Trophoblast cell (in vitro differentiated cells and primary cell): ENCODE data around the gene CDKN2C.

ENCODE experiments used
- DNase-seq, 2 donors: peaks; one replicate each; pipeline ENCODE4 v3.0.0-alpha.2; 2016
- H2AFZ ChIP-seq: 2 replicates; pipeline ENCODE4 v1.6.1; 2013; ENCODE audit warnings: low read length, moderate library complexity, mild to moderate bottlenecking; ENCODE audit not compliant: insufficient read depth, poor library complexity
- H2AK5ac ChIP-seq: 2 replicates; pipeline ENCODE4 v1.6.1; 2013; ENCODE audit warnings: mild to moderate bottlenecking, low read length
- H2BK120ac ChIP-seq: 2 replicates; pipeline ENCODE4 v1.6.1; 2013; ENCODE audit warnings: low read length, mild to moderate bottlenecking, moderate library complexity; ENCODE audit not compliant: insufficient read depth, poor library complexity
- H2BK12ac ChIP-seq: 2 replicates; pipeline ENCODE4 v1.6.1; 2013; ENCODE audit warnings: mild to moderate bottlenecking, low read length, moderate library complexity
- H2BK5ac ChIP-seq: 2 replicates; pipeline ENCODE4 v1.6.1; 2013; ENCODE audit warnings: low read length, low read depth, moderate library complexity, mild to moderate bottlenecking; ENCODE audit not compliant: poor library complexity
- H3K14ac ChIP-seq: 2 replicates; pipeline ENCODE4 v1.6.1; 2013; ENCODE audit warnings: mild to moderate bottlenecking, low read length
- H3K18ac ChIP-seq: 2 replicates; pipeline ENCODE4 v1.6.1; 2013; ENCODE audit warnings: mild to moderate bottlenecking, low read length
- H3K23ac ChIP-seq: 2 replicates; pipeline ENCODE4 v1.6.1; 2013; ENCODE audit warnings: low read length
- H3K27ac ChIP-seq: 2 replicates; pipeline ENCODE4 v1.5.1; 2013; ENCODE audit warnings: low read depth, mild to moderate bottlenecking, inconsistent platforms, low read length, moderate library complexity
- H3K27me3 ChIP-seq: 2 replicates; pipeline ENCODE4 v1.6.1; 2013; ENCODE audit warnings: inconsistent platforms, mild to moderate bottlenecking, low read length, moderate library complexity; ENCODE audit not compliant: insufficient read depth
- H3K36me3 ChIP-seq, 2 experiments: 1 replicate in 1 of 2; 2 replicates in 1 of 2; pipeline ENCODE4 v1.6.1; 2013; ENCODE audit warnings: low read length in 2 of 2, mild to moderate bottlenecking in 2 of 2, moderate library complexity in 1 of 2; ENCODE audit not compliant: insufficient read depth in 2 of 2, control insufficient read depth in 1 of 2
- H3K4ac ChIP-seq: 2 replicates; pipeline ENCODE4 v1.6.1; 2013; ENCODE audit warnings: low read depth, mild to moderate bottlenecking, low read length, moderate library complexity
- H3K4me1 ChIP-seq, 2 experiments: 1 replicate in 1 of 2; 2 replicates in 1 of 2; pipeline ENCODE4 v1.6.1; 2013; ENCODE audit warnings: low read length in 2 of 2, mild to moderate bottlenecking in 2 of 2, moderate library complexity in 1 of 2; ENCODE audit not compliant: insufficient read depth in 2 of 2, control insufficient read depth in 1 of 2
- H3K4me2 ChIP-seq: 2 replicates; pipeline ENCODE4 v1.6.1; 2013; ENCODE audit warnings: inconsistent platforms, mild to moderate bottlenecking, low read length, moderate library complexity
- H3K4me3 ChIP-seq: 2 replicates; pipeline ENCODE4 v1.5.1; 2013; ENCODE audit warnings: mild to moderate bottlenecking, low read depth, low read length, inconsistent platforms
- H3K79me1 ChIP-seq: one replicate; pipeline ENCODE4 v1.6.1; 2013; ENCODE audit warnings: low read length
- H3K79me2 ChIP-seq: 2 replicates; pipeline ENCODE4 v1.6.1; 2013; ENCODE audit warnings: low read length, mild to moderate bottlenecking; ENCODE audit not compliant: control insufficient read depth, insufficient read depth, poor library complexity
- H3K9ac ChIP-seq: 2 replicates; pipeline ENCODE4 v1.6.1; 2013; ENCODE audit warnings: mild to moderate bottlenecking, low read length
- H3K9me3 ChIP-seq: 2 replicates; pipeline ENCODE4 v1.6.1; 2013; ENCODE audit warnings: low read depth, mild to moderate bottlenecking, control low read depth, inconsistent platforms, low read length; ENCODE audit not compliant: insufficient read depth
- H4K12ac ChIP-seq: 2 replicates; pipeline ENCODE4 v1.6.1; 2013; ENCODE audit warnings: low read depth, mild to moderate bottlenecking, low read length, moderate library complexity
- H4K8ac ChIP-seq: 2 replicates; pipeline ENCODE4 v1.6.1; 2013; ENCODE audit warnings: low read depth, mild to moderate bottlenecking, low read length, moderate library complexity
- H4K91ac ChIP-seq: one replicate; pipeline ENCODE4 v1.6.1; 2013; ENCODE audit warnings: low read depth, mild to moderate bottlenecking, low read length, moderate library complexity
- WGBS: extraction: QIAGEN DNeasy Blood & Tissue Kit; methylation state at CpG from one replicate; pipeline ENCODE4 v1.1.7; 2013; ENCODE audit warnings: missing lambda C conversion rate; ENCODE audit not compliant: insufficient read length, insufficient coverage; ENCODE audit errors: extremely low coverage; 5-methylcytosine and 5-hydroxymethylcytosine counted together

CDKN2C gene

DNA sequence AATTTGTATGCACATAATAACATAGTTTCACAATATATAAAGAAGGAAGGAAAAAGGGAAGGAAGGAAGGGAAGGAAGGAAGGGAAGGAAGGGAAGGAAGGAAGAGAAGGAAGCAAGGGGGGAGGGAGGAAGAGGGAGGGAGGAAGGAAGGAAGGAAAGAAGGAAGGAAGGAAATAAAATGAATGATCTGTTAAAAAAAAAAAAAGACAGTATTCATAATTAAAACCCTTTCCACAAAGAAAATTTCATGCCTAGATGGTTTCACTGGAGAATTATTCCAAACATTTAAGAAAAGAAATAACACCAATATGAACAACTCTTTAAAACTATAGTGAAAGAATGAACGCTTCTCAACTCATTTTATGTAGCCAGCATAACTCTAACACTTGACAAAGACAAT is 44.8 kb downstream of the CDKN2C start:
- H3K23ac ChIP-seq = no peak overlapping the region
- H3K18ac ChIP-seq = no peak overlapping the region
- H3K4me3 ChIP-seq = no peak overlapping the region
- no peaks in the 10 kb centered on the region for H3K9me3 ChIP-seq
- no peak overlapping the region for H2AK5ac ChIP-seq
- H3K36me3 ChIP-seq = no peaks in the 10 kb centered on the region
- H3K14ac ChIP-seq = no peak overlapping the region
- no peak overlapping the region for H2BK12ac ChIP-seq
- H4K8ac ChIP-seq = no peak overlapping the region
- no peak overlapping the region for H2AFZ ChIP-seq
- no peaks in the 10 kb centered on the region for H3K79me2 ChIP-seq
- no peaks in the 10 kb centered on the region for H3K27me3 ChIP-seq
- no peak overlapping the region for H3K4ac ChIP-seq
- no peak overlapping the region for H3K4me2 ChIP-seq
- H4K12ac ChIP-seq = no peak overlapping the region
- H2BK5ac ChIP-seq = no peak overlapping the region
- no peak for DNase-seq
- H3K79me1 ChIP-seq = no peaks in the 10 kb centered on the region
- no peak overlapping the region for H4K91ac ChIP-seq
- H2BK120ac ChIP-seq = no peak overlapping the region
- WGBS = no CpG with 5 or more reads among the region's 1 CpG
- H3K4me1 ChIP-seq = no peaks in the 10 kb centered on the region
- no peak overlapping the region for H3K9ac ChIP-seq
- no peak overlapping the region for H3K27ac ChIP-seq

DNA sequence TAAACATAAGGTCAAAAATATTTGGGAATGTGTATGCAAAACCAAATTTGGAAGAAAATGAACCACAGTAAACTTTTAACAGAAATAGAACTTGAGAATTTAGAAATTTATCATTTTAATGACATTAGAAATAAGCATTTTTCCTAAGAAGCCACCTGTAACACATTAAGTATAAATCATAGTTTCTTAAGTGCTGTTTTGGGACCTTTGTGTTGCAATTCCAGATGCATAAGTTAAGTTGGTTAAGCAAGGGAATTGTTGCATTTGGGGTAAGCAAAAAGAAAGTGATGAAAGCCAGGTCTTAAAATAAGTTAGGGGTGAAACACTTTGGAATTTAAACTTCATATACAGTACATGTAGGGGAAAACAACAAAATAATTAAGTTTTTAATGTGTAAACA is 49.8 kb downstream of the CDKN2C start:
- H3K27me3 ChIP-seq = no peaks in the 10 kb centered on the region
- no peak overlapping the region for H2AK5ac ChIP-seq
- no peak overlapping the region for H2BK5ac ChIP-seq
- no peaks in the 10 kb centered on the region for H3K79me1 ChIP-seq
- H2BK120ac ChIP-seq = no peak overlapping the region
- no peak overlapping the region for H3K9ac ChIP-seq
- no peaks in the 10 kb centered on the region for H3K9me3 ChIP-seq
- no peak overlapping the region for H3K23ac ChIP-seq
- no peak overlapping the region for H3K4ac ChIP-seq
- no peak overlapping the region for H4K91ac ChIP-seq
- H3K36me3 ChIP-seq = no peaks in the 10 kb centered on the region
- H3K4me2 ChIP-seq = no peak overlapping the region
- no peaks in the 10 kb centered on the region for H3K79me2 ChIP-seq
- no peak overlapping the region for H3K18ac ChIP-seq
- H3K4me3 ChIP-seq = no peak overlapping the region
- no peak overlapping the region for H2AFZ ChIP-seq
- no peak for DNase-seq
- no peak overlapping the region for H3K27ac ChIP-seq
- no peak overlapping the region for H2BK12ac ChIP-seq
- no peaks in the 10 kb centered on the region for H3K4me1 ChIP-seq
- H4K12ac ChIP-seq = no peak overlapping the region
- H3K14ac ChIP-seq = no peak overlapping the region
- H4K8ac ChIP-seq = no peak overlapping the region
